NCI-H1048 (cell line): ENCODE measurements around the gene CCDC148.
A peak's percentile ranks its signal among the peaks of the same experiment; 100 is the strongest.

Experiments used
- DNase-seq: peaks from one replicate; lab custom pipeline; 2025; lab: John Stamatoyannopoulos, UW

Gene CCDC148

GRCh38 chr2:158456309-158457066, at the start of gene CCDC148, which contains the start of gene PKP4:
TSS of gene CCDC148 (minus strand) at chr2:158456753. CDS start at chr2:158456439, 314 bp downstream.
TSS of gene PKP4 (plus strand) at chr2:158456952. CDS start at chr2:158533185, 76,233 bp downstream.
- peak; percentile 84 for DNase-seq

DNA sequence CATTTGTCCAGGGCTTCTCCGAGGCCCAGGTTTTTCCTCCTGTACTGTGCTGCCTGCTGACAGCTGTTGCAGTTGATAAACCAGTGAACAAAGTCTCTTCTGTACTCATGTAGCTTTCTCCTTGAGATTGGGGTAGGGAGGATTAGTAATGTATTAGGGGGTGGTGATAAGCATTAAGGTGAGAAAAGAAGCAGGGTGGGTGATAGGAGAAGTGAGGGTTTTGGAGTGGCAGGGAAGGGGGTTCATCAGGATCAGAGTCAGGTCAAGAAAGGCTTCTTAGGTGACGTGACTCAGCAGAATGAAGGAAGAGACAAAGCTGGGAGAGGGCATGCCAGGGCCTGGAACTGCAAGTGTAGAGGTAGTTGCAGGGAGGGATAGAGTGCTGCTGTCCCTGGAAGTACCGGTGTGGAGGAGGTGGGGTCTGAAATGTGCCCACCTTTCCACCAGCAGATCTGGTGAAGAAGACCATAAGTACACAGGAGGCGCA, 48.9 kb upstream of the CCDC148 start:
- no peak for DNase-seq

DNA sequence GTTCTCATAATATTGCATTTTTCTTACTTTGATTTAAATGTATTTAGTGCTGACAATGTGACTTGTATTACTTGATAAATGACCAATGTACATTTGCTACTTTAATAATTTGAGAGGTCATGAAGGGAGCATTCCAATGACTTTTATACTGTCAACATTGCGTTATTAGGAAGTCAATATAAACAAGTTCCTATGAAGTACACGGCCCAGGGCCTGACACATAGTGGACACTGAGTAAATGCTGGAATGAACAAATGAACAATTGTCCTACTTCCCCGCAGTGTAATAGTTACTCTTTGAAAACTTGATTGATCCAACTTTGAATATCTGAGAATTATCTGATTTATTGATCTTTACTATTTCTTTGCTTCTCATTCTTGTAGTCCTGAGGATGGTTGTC, 47.5 kb upstream of the CCDC148 start:
- no peak for DNase-seq

GRCh38 chr2:158502974-158503373, 46.4 kb upstream of the CCDC148 start:
- DNase-seq: no peak

DNA sequence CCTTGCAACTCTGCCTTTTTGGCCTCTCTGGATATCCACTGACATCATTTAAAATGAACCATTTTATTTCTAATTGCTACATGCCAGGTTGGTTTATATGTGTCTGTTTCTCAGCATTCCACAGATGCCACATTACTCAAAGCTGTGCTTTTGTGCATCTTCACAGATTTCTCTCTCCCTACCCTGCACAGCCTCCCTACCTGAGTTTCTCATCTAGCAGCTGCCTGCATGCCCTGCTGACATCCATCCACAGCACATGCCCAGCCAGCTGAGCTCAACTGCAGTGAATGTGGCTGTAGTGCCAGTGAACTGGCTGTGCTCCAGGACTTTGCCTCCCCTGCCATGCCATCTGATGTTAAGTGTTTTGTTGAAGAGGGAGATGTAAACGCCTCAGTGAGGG, 44.7 kb upstream of the CCDC148 start:
- DNase-seq: no peak

- DNase-seq: no peak
These were observed 43.8 kb upstream of the CCDC148 start for GRCh38 chr2:158500333-158500732.

GRCh38 chr2:158499383-158499782, 42.8 kb upstream of the CCDC148 start:
- DNase-seq: no peak

DNA sequence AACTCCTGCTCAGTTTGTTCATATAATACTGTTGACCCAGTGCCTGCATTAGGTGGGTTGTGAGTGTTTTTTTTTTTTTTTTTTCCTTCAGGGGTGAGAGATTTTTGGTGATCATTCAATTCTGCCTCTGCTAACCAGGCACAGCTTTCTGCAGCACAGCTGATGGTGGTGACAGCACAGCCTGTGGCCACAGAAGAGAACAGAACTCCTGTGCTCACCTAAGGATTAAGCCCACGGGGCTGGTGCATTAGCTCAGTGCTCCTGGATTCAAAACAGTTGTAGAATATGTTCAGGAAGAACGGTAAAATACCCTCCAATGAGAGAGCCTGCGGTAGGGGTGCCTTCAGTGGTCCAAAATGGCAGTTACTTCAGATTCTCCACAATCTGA, 42.2 kb upstream of the CCDC148 start:
- DNase-seq: no peak

DNA sequence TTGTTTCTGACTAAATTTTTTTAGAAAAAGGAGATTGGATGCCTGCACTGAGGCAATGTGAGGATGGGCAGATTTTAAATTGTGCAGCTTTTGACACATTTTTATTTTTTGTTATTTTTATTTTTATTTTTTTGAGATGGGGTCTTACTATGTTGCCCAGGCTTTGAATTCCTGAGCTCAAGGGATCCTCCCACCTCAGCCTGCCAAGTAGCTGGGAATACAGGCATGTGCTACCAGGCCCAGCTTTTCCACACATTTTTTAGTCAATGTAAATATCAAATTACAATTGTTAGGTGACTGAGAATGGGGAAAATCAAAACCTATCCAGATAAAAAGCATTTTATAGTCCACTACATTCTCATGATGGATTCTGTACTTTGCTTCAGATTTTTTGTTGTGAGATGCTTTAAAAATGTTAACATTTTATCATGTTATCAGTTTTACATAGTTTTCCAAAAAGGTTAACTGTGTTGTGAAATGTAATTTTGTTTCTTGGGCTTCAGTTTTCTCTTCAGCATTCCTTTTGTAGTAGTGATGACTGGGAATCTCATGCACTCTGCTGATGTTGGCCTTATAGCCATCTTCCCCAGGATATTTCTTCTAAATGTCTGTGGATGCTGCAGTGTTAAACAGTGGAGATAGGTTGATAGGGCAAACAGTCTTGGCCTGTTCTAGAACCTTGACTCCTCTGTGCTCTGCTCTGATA, 41.6 kb upstream of the CCDC148 start:
- no peak for DNase-seq

DNA sequence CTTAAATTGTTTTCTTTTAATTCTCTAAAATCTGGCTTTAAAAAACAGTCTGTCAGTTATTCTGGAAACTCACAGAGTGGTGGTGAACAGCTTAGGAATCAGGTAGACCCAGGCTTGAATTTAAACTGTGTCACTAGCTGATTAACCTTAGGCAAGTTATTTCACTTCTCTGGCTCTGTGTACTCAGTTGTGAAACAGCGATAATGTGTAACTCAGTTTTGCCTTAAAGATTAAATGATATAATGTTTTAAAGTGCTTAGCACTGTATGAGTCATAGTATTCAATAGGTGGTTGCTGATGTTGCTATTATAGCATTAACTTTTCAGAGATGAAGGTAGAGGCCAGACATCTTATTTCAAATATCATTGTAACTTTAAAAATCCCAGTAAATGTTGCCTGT, 40.9 kb upstream of the CCDC148 start:
- DNase-seq: peak; percentile 21

GRCh38 chr2:158496986-158497385, 40.4 kb upstream of the CCDC148 start:
- peak; percentile 62 for DNase-seq

DNA sequence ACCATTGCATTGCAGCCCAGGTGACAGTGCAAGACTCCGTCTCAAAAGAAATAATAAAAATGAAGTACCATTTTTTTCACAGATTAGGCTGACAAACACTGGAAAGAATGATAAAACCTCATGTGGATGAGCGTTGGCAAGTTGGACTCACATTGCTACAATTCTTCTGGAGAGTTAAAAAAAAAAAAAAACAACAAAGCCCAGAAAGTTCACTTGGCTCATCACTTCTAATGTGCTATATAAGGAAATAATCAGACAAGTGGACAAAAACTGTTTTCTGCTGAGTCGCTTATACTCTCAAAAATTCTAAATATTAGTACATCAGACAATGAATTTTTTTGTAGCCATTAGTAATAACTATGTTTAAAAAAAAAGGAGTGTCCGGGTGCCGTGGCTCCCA, 38.6 kb upstream of the CCDC148 start:
- no peak for DNase-seq

DNA sequence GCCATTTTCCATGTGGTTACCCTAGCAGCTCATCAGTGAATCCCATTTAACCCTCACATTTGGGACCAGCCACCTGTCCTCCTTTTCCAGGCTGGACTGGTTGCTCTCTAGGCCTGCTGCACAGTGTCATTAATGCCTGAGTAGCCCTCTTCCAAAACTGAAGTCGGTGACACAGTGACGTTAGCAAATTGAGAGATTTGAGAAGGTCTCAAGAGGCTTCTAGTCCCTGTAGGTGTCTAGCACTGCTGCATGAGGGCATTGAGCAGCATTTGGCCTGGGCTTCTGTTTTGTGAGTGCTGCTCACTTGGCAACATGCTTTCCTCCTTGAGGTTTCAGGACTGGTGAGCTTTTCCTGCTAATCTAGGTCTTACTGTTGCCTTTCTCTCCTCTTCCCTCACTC, 36.9 kb upstream of the CCDC148 start:
- no peak for DNase-seq

- no peak for DNase-seq
These were observed 34.5 kb upstream of the CCDC148 start for GRCh38 chr2:158491072-158491471.

GRCh38 chr2:158489366-158490112, 33.0 kb upstream of the CCDC148 start:
- no peak for DNase-seq

DNA sequence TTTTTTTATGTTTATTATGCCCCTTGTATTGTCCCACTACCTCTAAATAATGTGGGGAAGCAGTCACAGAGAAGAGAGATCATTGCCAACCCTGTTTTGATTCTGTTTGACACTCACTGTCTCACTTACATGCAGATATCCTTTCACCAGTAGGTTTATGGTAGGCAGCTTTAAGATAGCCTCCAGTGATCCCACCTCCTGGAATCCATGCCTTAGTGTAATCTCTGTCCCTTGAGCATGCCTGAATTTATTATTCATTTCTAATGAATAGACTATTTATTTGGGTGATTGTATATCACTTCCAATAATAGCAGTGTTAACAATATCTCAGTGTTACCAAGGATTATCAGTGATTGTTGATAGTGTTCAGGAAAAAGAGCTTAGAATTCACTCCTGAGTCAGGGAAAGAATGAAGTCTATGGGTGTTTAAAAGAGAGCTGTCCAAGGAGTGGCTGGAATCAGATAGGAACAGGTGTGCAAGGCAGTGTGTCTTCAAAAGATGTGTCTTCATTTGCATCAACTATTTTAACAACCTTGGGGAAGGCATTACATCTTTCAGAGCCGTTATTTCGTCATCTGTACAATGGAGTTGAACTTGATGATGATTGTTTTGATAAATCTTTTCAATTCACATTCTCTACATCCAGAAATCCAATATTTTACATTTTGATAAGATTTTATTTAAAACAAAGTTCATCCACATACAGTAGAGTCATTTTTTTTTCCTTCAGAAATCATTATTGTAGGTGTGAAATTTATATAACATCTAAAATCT, 32.1 kb upstream of the CCDC148 start:
- no peak for DNase-seq

- DNase-seq: no peak
These were observed 30.9 kb upstream of the CCDC148 start for GRCh38 chr2:158487419-158487818.

GRCh38 chr2:158486970-158487325, 30.4 kb upstream of the CCDC148 start:
- no peak for DNase-seq

DNA sequence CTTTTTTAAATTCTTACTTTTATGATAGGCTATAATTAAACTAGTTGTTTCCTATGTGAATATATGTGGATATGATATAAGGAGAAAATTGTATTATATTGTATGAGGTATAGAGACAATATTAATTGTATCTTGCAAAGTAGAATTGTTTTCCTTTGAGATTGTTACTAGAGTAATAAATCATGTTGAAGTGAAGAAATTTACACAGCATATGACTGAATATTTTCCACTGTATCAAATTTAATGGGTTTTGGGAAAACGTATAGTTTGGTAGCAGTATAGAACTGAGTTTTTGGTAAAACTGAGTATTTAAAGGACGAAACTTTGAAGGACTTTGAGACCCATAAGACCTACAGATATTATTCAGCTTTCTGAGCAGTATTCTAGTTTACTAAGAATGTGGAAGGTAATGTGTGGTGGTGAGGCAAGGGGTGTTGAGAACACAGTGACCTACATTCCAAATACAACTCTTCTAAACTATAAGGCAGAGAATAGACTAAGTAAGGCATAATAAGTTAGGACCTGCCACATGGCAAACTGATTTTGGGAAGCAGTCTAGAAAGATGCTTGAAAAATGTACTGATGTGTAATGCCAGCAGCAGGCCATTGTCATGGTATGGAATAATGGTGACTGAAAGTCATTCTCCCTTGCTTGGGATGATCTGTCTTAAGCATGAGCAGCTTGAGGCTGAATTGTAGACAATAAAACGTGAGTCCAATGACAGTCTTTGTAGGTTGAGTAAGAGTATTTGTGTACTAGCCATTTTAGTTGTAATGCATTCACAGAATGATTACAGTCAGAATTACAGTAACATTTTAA, 29.8 kb upstream of the CCDC148 start:
- DNase-seq: no peak

GRCh38 chr2:158484892-158485556, 28.5 kb upstream of the CCDC148 start:
- no peak for DNase-seq
